OCI-LY7 (cell line): ENCODE results near the gene VOPP1. TPM values are rescaled to one million over a fixed set of nuclear protein-coding genes. Genes with fewer than 3 reads are reported as not detected.
A peak's percentile ranks its signal among the peaks of the same experiment; 100 is the strongest.

Source experiments
- BruUV-seq: library from RNA; stranded (reverse); fragments of 400-500 nt; replicated peaks from 2 replicates; lab custom pipeline; 2021; lab: Mats Ljungman, UMichigan
- CTCF ChIA-PET: fragments of 300-600 bp; sonication (Branson Sonifier 250); formaldehyde crosslinking; loops from one replicate; lab custom pipeline; 2022; ENCODE audit warnings: antibody characterized with exemption; ENCODE audit not compliant: unreplicated experiment; lab: Charles Lee
- POLR2A ChIA-PET: fragments of 300-600 bp; sonication (Branson Sonifier 250); formaldehyde crosslinking; loops from one replicate; lab custom pipeline; 2022; ENCODE audit warnings: antibody characterized with exemption; lab: Charles Lee
- DNase-seq: peaks from one replicate; pipeline ENCODE4 v3.0.0-alpha.2; 2015; ENCODE audit warnings: low spot score
- H2AFZ ChIP-seq: fragments of 200-600 bp; sonication (generic), shearing (Covaris generic); 2 replicates; pipeline ENCODE4 v1.6.1; 2014; ENCODE audit warnings: mild to moderate bottlenecking, antibody characterized with exemption, low read length, moderate library complexity
- H3K27ac ChIP-seq: fragments of 200-600 bp; sonication (generic); 2 replicates; pipeline ENCODE4 v1.5.1; 2014; ENCODE audit warnings: mixed run types, low read depth, mild to moderate bottlenecking, moderate library complexity, low read length, inconsistent platforms; ENCODE audit not compliant: poor library complexity, severe bottlenecking
- H3K36me3 ChIP-seq: fragments of 200-600 bp; sonication (generic); 2 replicates; pipeline ENCODE4 v1.6.1; 2014; ENCODE audit warnings: mild to moderate bottlenecking, antibody characterized with exemption, low read length, moderate library complexity, mixed read lengths; ENCODE audit not compliant: insufficient read depth
- H3K4me1 ChIP-seq: fragments of 200-600 bp; sonication (generic); 2 replicates; pipeline ENCODE4 v1.5.1; 2014; ENCODE audit warnings: mild to moderate bottlenecking, low read length; ENCODE audit not compliant: insufficient read depth, poor library complexity, severe bottlenecking
- H3K4me2 ChIP-seq: fragments of 200-600 bp; sonication (generic); 2 replicates; pipeline ENCODE4 v1.6.1; 2014; ENCODE audit warnings: mild to moderate bottlenecking, low read length
- H3K4me3 ChIP-seq: fragments of 200-600 bp; sonication (generic); 2 replicates; pipeline ENCODE4 v1.5.1; 2014; ENCODE audit warnings: mild to moderate bottlenecking, low read depth, low read length; ENCODE audit not compliant: poor library complexity, severe bottlenecking
- H3K79me2 ChIP-seq: fragments of 200-600 bp; sonication (generic); 2 replicates; pipeline ENCODE4 v1.6.1; 2016; ENCODE audit warnings: low read depth, mild to moderate bottlenecking, low read length, moderate library complexity, mixed read lengths; ENCODE audit not compliant: insufficient read depth
- H3K9me2 ChIP-seq: fragments of 200-600 bp; sonication (generic); 2 replicates; pipeline ENCODE4 v1.6.1; 2016; ENCODE audit warnings: mild to moderate bottlenecking, low read length, mixed read lengths; ENCODE audit not compliant: insufficient read depth
- H3K9me3 ChIP-seq: fragments of 200-600 bp; sonication (generic); 2 replicates; pipeline ENCODE4 v1.6.1; 2014; ENCODE audit warnings: mild to moderate bottlenecking, mixed run types, low read length, mixed read lengths
- H4K20me1 ChIP-seq: fragments of 200-600 bp; sonication (generic); 2 replicates; pipeline ENCODE4 v1.6.1; 2014; ENCODE audit warnings: mild to moderate bottlenecking, antibody characterized with exemption, low read length, moderate library complexity, mixed read lengths; ENCODE audit not compliant: insufficient read depth
- CTCF ChIP-seq: fragments of 200-600 bp; sonication (generic); conservative IDR thresholded peaks from 2 replicates; pipeline ENCODE4 v1.5.1; 2014; ENCODE audit warnings: mild to moderate bottlenecking, antibody characterized with exemption, low read length, moderate library complexity, mixed read lengths
- EZH2phosphoT487 ChIP-seq: fragments of 200-600 bp; sonication (generic); IDR thresholded peaks from 2 replicates; pipeline ENCODE4 v1.6.1; 2018; ENCODE audit warnings: low read depth, borderline replicate concordance, mild to moderate bottlenecking, mixed run types, antibody characterized with exemption, low read length, moderate library complexity, mixed read lengths
- intact Hi-C: fragments of 100-400 bp; cut with micrococcal nuclease; formaldehyde crosslinking; loops from one replicate; pipeline ENCODE4 v1.10.0; 2022; ENCODE audit not compliant: unreplicated experiment
- total RNA-seq, 2 experiments: library from RNA; depleted of rRNA in 1 of 2; stranded (reverse); fragments of >200 nt in 1 of 2; shearing (Covaris generic) in 1 of 2; gene quantifications; 2 replicates each; pipeline ENCODE4 v1.2.3, GENCODE V29; 2014 to 2022

Gene VOPP1
- total RNA-seq, 2 experiments from 2014 or later: 68.8 to 72.1 TPM

GRCh38 chr7:55502124-55502857 is 70.0 kb downstream of the VOPP1 start:
- no peaks in the 10 kb centered on the region for H3K9me3 ChIP-seq
- no peak overlapping the region for H3K4me3 ChIP-seq
- H3K79me2 ChIP-seq: peaks cover 14% of the 10 kb centered on the region; the same call in 1 of the 2 replicates
- no peak for TF ChIP-seq CTCF
- TF ChIP-seq EZH2phosphoT487: no peak
- no peak overlapping the region for H2AFZ ChIP-seq
- POLR2A ChIA-PET: interaction anchor here (0.6 to 1.7 kb wide), 11 partner anchors 9 to 302 kb away, joined by 3 to 5 read pairs (median 4); no protein-coding TSS in a partner anchor
- peak overlapping the region; percentile 65 for H3K4me2 ChIP-seq
- no peaks in the 10 kb centered on the region for H4K20me1 ChIP-seq
- peaks cover 39% of the 10 kb centered on the region for H3K4me1 ChIP-seq
- no TSS peak for BruUV-seq
- CTCF ChIA-PET: interaction anchor here (1.5 kb wide), 2 partner anchors 11 to 33 kb away, joined by 3 to 5 read pairs; no protein-coding TSS in a partner anchor
- H3K27ac ChIP-seq: peak overlapping the region; percentile 45
- no peak for DNase-seq
- no peaks in the 10 kb centered on the region for H3K9me2 ChIP-seq
- intact Hi-C loops: no loop called here
- peaks cover 40% of the 10 kb centered on the region for H3K36me3 ChIP-seq

GRCh38 chr7:55501611-55502010 is 70.7 kb downstream of the VOPP1 start:
- no peak overlapping the region for H3K4me3 ChIP-seq
- H3K4me1 ChIP-seq: peaks cover 39% of the 10 kb centered on the region
- no peaks in the 10 kb centered on the region for H3K9me2 ChIP-seq
- H2AFZ ChIP-seq: no peak overlapping the region
- no peak for TF ChIP-seq EZH2phosphoT487
- no peak for TF ChIP-seq CTCF
- CTCF ChIA-PET: interaction anchor here (0.6 to 1.5 kb wide), 3 partner anchors 11 to 51 kb away, joined by 3 to 5 read pairs (median 4); no protein-coding TSS in a partner anchor
- H3K79me2 ChIP-seq: peaks cover 14% of the 10 kb centered on the region; the same call in 1 of the 2 replicates
- no peak for DNase-seq
- H3K36me3 ChIP-seq: peaks cover 40% of the 10 kb centered on the region
- H3K27ac ChIP-seq: no peak overlapping the region
- no peaks in the 10 kb centered on the region for H3K9me3 ChIP-seq
- H4K20me1 ChIP-seq: no peaks in the 10 kb centered on the region
- POLR2A ChIA-PET: interaction anchor here (0.6 to 1.7 kb wide), 11 partner anchors 8 to 303 kb away, joined by 3 to 5 read pairs (median 3); no protein-coding TSS in a partner anchor
- no TSS peak for BruUV-seq
- 0 out of 2 replicates have a peak overlapping the region, but pooled peaks have one; percentile 65 for H3K4me2 ChIP-seq
- intact Hi-C loops: no loop called here
